ENCODE data around the gene DTX3L.

GRCh38 chr3:122603056-122603455, 38.9 kb downstream of the DTX3L start:
- TF ChIP-seq CTCF (IDR thresholded peaks at IDR 0.05; ENCODE audit: insufficient read depth, low read length, poor library complexity, severe bottlenecking) (no peak), EZH2phosphoT487 (conservative IDR thresholded peaks at IDR 0.05; ENCODE audit: low read length) (no peak)
